Kidney tubule cell (primary cell): ENCODE data around the gene PPP3CB.

ENCODE experiments used
- DNase-seq: peaks from one replicate; pipeline ENCODE4 v3.0.0-alpha.2; 2018; ENCODE audit warnings: low spot score

Gene PPP3CB

GRCh38 chr10:73495884-73496674 is at the start of gene PPP3CB:
PPP3CB (minus strand) TSS chr10:73496024; CDS start chr10:73495889, 135 bp downstream.
- DNase-seq = peak; percentile 95

DNA sequence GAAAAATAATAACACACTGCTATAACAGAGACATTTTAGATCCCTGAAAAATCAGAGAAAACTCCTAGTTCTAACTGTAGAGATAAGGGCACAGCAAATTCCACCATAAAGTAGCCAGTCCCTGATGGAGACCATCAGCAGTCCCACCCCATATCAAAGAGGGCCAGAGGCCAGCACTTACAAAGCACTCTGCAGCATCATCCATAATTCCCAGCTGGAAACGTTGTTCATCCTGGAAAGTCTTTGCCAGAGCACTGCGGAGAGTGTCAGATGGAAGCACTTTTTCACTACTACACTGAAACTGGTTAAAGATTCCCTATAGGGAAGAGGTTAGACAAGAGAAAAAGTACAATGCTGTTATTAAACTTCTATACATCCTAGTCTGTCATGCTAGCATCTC is 49.5 kb upstream of the PPP3CB start:
- DNase-seq = no peak

GRCh38 chr10:73537709-73538108 is 41.9 kb upstream of the PPP3CB start:
- no peak for DNase-seq

GRCh38 chr10:73537288-73537687 is 41.5 kb upstream of the PPP3CB start:
- DNase-seq = no peak

DNA sequence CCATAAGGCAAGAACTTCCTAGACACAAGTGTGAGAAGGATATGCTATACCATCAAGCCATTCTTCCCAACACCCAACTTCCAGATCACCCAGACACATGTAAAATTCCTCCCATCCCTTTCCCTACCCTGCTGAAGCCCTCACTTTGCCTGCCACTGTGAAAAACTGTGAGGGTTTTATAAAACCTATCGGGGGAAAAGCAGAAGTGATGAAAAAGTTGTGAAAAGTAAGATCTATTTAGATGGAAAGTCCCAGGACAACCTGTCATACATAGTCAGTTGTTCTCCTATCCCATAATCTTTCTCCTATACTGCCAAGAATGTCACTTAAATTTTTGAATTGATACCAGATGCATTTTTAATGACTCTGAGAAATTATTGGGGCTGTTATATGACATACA is 39.0 kb upstream of the PPP3CB start:
- DNase-seq = no peak

GRCh38 chr10:73529089-73529832 is 33.4 kb upstream of the PPP3CB start:
- peak; percentile 80 for DNase-seq

DNA sequence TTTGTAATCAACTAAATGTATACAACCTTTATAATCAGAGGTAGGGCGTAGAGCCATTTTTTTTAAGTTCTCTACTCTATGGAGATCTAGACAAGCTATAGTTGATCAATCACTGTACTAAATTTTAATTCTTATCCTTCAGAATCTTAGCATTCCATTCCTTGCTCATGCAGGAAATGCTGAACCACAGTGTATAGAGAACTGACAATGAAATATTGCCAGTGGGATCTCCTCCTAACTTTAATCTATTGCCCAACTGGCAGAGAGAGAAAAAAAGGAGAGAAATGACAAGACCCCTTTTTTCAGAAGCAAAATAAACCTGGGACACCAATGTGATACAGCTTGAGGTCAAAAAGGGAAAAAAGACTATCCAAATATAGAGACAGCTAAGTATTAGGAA is 26.4 kb upstream of the PPP3CB start:
- DNase-seq = no peak

GRCh38 chr10:73519336-73519735 is 23.5 kb upstream of the PPP3CB start:
- DNase-seq = no peak

- DNase-seq = peak; percentile 64
Observed at GRCh38 chr10:73517166-73517888, 21.5 kb upstream of the PPP3CB start.

GRCh38 chr10:73512207-73512743 is 16.5 kb upstream of the PPP3CB start:
- no peak for DNase-seq

DNA sequence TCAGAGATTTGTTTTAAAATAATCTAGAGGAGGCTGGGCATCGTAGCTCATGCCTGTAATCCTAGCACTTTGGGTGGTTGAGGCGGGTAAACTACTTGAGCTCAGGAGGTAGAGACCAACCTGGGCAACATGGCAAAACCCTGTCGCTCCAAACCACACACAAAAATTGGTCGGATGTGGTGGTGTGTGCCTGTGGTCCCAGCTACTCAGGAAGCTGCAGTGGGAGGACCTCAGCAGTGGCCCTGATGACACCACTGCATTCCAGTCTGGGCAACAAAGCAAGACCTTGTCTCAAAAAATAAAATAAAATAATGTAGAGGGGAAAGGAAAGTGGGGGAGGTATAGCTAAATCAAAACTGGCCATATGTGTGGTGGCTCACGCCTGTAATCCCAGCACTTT is 13.9 kb upstream of the PPP3CB start:
- DNase-seq = no peak

GRCh38 chr10:73506491-73506890 is 10.7 kb upstream of the PPP3CB start:
- DNase-seq = no peak

DNA sequence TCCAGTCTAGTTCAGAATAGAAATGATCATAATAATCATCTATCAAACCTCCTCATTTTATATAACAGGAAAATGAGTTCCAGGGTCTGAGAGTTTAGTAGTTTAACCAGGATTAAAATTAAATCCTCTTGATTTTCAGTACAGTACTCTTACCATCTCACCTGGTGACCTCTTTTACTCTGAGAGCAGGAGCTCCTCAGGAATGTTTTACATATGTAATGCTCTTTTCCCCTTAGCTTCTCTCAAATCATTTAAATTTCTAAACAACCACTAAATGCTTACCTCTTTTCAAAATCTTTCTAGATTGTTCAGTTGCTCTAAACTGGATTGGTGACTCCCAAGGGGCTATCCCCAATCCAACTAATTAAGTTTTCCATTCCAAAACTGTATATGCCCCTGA is 10.2 kb upstream of the PPP3CB start:
- DNase-seq = no peak

- DNase-seq = no peak
Observed at GRCh38 chr10:73503037-73503436, 7.2 kb upstream of the PPP3CB start.

DNA sequence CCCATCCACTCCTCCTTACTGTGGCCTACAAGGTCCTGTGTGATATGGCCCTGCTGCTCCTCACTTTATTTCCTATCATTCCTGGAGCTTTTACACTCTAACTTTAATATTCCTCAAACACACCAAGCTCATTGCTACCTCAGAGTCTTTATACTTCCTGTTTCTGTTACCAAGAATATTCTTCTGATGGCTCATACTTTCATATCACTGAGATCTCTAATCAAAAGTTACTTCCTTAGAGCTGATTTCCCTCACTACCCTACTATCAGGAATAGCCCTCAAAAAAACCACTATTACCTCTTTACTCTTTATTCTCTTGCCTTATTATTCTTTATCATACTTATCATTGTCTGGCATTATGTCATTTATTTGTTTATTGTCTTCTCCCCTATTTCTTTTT is 5.8 kb upstream of the PPP3CB start:
- peak; percentile 42 for DNase-seq

DNA sequence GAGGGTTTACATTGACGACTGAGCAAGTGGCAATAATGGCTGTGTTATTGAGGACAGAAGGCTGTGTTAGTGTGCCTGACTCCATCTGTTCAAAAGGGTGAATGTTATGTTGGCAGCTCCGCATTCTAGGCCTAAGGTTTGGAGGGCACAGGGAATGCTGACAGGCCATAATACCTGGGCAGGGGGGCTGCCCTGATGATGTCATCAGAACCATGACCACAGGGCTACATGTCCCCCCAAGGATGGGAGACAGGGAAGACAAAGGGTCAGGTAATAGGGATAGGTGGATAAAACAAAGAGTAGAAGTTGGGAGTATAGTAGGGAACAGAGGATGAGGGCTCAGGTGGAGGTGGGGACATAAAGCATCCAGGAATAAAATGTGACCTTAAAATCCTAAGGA is 1.8 kb upstream of the PPP3CB start:
- no peak for DNase-seq

DNA sequence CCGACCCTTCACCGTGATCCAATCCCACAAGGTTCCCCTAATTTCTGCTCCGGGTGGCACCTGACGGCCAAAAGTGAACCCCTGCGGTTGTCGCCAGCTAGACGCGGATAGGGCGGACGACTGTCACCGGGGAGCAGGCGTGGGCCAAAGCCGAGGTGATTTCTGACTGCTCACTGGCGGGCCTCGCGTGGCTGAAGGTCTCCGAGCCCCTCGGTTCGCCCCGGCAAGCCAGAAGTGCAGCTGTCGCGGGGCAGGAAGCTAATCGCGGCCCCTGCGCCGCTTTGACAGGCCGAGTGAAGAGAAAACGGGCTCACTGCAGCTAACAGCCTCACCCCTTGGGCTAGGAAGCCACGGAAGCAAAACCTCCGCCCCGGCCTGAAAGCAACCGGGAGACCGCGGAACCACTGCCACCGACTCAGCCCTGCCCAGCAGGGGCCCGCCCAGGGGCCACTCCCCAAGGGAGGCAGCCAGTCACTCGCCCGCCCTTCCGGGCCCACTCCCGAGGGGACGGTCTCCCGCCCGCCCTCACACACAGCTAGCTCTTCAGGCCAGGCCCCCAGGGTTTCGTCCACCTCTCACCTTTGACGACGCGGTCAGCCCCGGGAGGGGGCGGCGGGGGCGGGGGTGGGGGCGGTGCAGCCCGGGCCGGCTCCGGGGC is 469 bp downstream of the PPP3CB start:
- peak; percentile 95 for DNase-seq

DNA sequence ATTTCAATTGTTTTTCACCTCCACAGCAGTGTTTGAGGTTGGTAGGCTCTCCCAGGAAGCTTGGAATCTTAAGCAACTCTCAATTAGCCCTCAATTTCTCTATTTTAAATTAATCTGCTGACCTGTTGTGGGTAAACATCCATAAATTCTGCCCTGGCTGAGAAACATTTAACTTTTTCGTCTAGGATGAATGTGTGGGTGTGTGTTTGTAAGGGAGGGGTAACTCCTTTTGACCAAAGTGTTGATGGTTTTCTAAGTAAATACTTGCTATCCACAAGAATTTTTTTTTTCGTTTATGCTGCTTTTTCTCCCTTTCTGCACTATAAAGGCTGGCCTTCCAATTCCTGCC is 973 bp downstream of the PPP3CB start:
- DNase-seq = no peak

- no peak for DNase-seq
Observed at GRCh38 chr10:73494213-73494612, 1.6 kb downstream of the PPP3CB start.

GRCh38 chr10:73493781-73494180 is 2.0 kb downstream of the PPP3CB start:
- peak; percentile 58 for DNase-seq

- DNase-seq = no peak
Observed at GRCh38 chr10:73486601-73487000, 9.2 kb downstream of the PPP3CB start.

- no peak for DNase-seq
Observed at GRCh38 chr10:73485320-73485719, 10.5 kb downstream of the PPP3CB start.
